Panc1 (cell line): Measurements from ENCODE around the gene CDH13. TPM values are rescaled to one million over a fixed set of nuclear protein-coding genes. Genes with fewer than 3 reads are reported as not detected.

Source experiments
- ATAC-seq: fragments of 200-7000 bp; cut with Tn5 transposase; 2 replicates; pipeline ENCODE4 v1.9.1; 2020; ENCODE audit warnings: mild to moderate bottlenecking, moderate library complexity
- BruUV-seq: library from RNA; stranded (reverse); fragments of 400-500 nt; replicated peaks from 2 replicates; lab custom pipeline; 2021; lab: Mats Ljungman, UMichigan
- CTCF ChIA-PET: fragments of 300-600 bp; sonication (Branson Sonifier 250); formaldehyde crosslinking; loops from one replicate; lab custom pipeline; 2022; ENCODE audit warnings: antibody characterized with exemption; lab: Charles Lee
- POLR2A ChIA-PET: fragments of 300-600 bp; sonication (Branson Sonifier 250); formaldehyde crosslinking; loops from one replicate; lab custom pipeline; 2022; ENCODE audit warnings: antibody characterized with exemption; lab: Charles Lee
- DNase-seq: peaks from one replicate; pipeline ENCODE4 v3.0.0-alpha.2; 2010; ENCODE audit warnings: low read depth, low spot score
- H3K27ac ChIP-seq: 2 replicates; pipeline ENCODE4 v1.5.1; 2011; ENCODE audit warnings: mild to moderate bottlenecking, low read length, inconsistent platforms
- H3K27me3 ChIP-seq: fragments of 200-500 bp; sonication (Bioruptor generic); 2 replicates; pipeline ENCODE4 v1.6.0; 2014; ENCODE audit warnings: low read length, inconsistent platforms; ENCODE audit not compliant: control insufficient read depth, insufficient read depth
- H3K36me3 ChIP-seq: fragments of 200-500 bp; sonication (Bioruptor generic); 2 replicates; pipeline ENCODE4 v1.5.1; 2014; ENCODE audit warnings: inconsistent platforms, mild to moderate bottlenecking, low read length, moderate library complexity; ENCODE audit not compliant: control insufficient read depth, insufficient read depth
- H3K4me1 ChIP-seq: 2 replicates; pipeline ENCODE4 v1.5.1; 2011; ENCODE audit warnings: inconsistent platforms, mild to moderate bottlenecking, low read length, moderate library complexity; ENCODE audit not compliant: control insufficient read depth, insufficient read depth
- H3K4me3 ChIP-seq, 2 experiments: 2 replicates each; pipeline ENCODE4 v1.5.1; 2011 to 2012; ENCODE audit warnings: low read depth in 2 of 2, low read length in 2 of 2, mild to moderate bottlenecking in 2 of 2, inconsistent platforms in 1 of 2, moderate library complexity in 1 of 2
- H3K9me3 ChIP-seq: fragments of 200-500 bp; sonication (Bioruptor generic); 2 replicates; pipeline ENCODE4 v1.5.1; 2014; ENCODE audit warnings: low read depth, mild to moderate bottlenecking, inconsistent platforms, low read length, moderate library complexity; ENCODE audit not compliant: control insufficient read depth, insufficient read depth
- POLR2AphosphoS5 ChIP-seq: IDR thresholded peaks from 2 replicates; pipeline ENCODE4 v1.6.1; 2012; ENCODE audit warnings: mild to moderate bottlenecking, low read depth, low read length, moderate library complexity
- SIN3A ChIP-seq: IDR thresholded peaks from 2 replicates; pipeline ENCODE4 v1.6.1; 2012; ENCODE audit warnings: low read depth, mild to moderate bottlenecking, low read length, moderate library complexity, borderline replicate concordance; ENCODE audit not compliant: insufficient read depth
- TCF7L2 ChIP-seq: IDR thresholded peaks from 2 replicates; pipeline ENCODE4 v1.6.1; 2011; ENCODE audit warnings: mild to moderate bottlenecking, low read depth, low read length, inconsistent platforms
- in situ Hi-C: cut with HindIII; loops from 2 replicates; pipeline ENCODE4 v1.10.0; 2016; ENCODE audit warnings: low sequenced_read_pairs, low pct_unique_long_range_greater_than_20kb
- intact Hi-C: fragments of 100-400 bp; cut with micrococcal nuclease; formaldehyde crosslinking; loops from one replicate; pipeline ENCODE4 v1.10.0; 2022; ENCODE audit not compliant: unreplicated experiment
- total RNA-seq: library from RNA; stranded (reverse); gene quantifications from one replicate; pipeline ENCODE4 v1.2.1, GENCODE V29; 2021; ENCODE audit not compliant: unreplicated experiment
- TF ChIP-seq, protein P1 (sequence below): fragments of 450-650 bp; IDR thresholded peaks from 2 replicates; pipeline ENCODE4 v1.5.1; 2017; ENCODE audit warnings: mild to moderate bottlenecking
- TF ChIP-seq, protein P2 (sequence below), 2 experiments: IDR thresholded peaks; 2 replicates each; pipeline ENCODE4 v1.6.1; 2011 to 2012; ENCODE audit warnings: low read depth in 2 of 2, control low read depth in 1 of 2, low read length in 1 of 2, mild to moderate bottlenecking in 1 of 2, moderate library complexity in 1 of 2; ENCODE audit not compliant: insufficient read depth in 1 of 2

Gene CDH13
- total RNA-seq, 1 experiment from 2014 or later = not detected

DNA sequence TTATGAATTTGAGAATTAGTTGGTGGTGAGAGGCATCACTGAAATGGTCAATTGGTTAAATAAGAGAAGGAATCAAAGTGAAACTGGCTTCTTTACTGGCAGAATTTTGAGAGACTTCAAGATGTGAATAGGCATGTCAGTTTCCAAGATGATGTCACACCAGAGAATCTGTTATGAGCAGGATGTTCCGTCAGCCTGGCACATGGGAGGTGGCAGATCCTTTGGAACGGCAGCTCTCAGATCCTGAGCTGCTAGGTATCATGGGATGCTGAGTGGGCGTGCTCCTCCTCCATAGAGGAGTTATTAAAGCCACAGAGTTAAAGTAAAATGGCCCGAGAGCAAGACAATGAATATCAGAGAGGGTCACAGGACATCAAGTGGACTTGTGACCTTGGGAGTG lies 736.8 kb downstream of the CDH13 start:
- CTCF ChIA-PET = no interaction called here
- intact Hi-C loops = no loop called here
- no peak for TF ChIP-seq POLR2AphosphoS5
- no peak for TF ChIP-seq SIN3A
- TF ChIP-seq, protein P1, sequence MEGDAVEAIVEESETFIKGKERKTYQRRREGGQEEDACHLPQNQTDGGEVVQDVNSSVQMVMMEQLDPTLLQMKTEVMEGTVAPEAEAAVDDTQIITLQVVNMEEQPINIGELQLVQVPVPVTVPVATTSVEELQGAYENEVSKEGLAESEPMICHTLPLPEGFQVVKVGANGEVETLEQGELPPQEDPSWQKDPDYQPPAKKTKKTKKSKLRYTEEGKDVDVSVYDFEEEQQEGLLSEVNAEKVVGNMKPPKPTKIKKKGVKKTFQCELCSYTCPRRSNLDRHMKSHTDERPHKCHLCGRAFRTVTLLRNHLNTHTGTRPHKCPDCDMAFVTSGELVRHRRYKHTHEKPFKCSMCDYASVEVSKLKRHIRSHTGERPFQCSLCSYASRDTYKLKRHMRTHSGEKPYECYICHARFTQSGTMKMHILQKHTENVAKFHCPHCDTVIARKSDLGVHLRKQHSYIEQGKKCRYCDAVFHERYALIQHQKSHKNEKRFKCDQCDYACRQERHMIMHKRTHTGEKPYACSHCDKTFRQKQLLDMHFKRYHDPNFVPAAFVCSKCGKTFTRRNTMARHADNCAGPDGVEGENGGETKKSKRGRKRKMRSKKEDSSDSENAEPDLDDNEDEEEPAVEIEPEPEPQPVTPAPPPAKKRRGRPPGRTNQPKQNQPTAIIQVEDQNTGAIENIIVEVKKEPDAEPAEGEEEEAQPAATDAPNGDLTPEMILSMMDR = no peak
- TF ChIP-seq, protein P2, sequence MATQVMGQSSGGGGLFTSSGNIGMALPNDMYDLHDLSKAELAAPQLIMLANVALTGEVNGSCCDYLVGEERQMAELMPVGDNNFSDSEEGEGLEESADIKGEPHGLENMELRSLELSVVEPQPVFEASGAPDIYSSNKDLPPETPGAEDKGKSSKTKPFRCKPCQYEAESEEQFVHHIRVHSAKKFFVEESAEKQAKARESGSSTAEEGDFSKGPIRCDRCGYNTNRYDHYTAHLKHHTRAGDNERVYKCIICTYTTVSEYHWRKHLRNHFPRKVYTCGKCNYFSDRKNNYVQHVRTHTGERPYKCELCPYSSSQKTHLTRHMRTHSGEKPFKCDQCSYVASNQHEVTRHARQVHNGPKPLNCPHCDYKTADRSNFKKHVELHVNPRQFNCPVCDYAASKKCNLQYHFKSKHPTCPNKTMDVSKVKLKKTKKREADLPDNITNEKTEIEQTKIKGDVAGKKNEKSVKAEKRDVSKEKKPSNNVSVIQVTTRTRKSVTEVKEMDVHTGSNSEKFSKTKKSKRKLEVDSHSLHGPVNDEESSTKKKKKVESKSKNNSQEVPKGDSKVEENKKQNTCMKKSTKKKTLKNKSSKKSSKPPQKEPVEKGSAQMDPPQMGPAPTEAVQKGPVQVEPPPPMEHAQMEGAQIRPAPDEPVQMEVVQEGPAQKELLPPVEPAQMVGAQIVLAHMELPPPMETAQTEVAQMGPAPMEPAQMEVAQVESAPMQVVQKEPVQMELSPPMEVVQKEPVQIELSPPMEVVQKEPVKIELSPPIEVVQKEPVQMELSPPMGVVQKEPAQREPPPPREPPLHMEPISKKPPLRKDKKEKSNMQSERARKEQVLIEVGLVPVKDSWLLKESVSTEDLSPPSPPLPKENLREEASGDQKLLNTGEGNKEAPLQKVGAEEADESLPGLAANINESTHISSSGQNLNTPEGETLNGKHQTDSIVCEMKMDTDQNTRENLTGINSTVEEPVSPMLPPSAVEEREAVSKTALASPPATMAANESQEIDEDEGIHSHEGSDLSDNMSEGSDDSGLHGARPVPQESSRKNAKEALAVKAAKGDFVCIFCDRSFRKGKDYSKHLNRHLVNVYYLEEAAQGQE (IDR thresholded peaks at IDR 0.05; ENCODE audit: insufficient read depth in 1 of 2, low read depth in 2 of 2, low read length in 1 of 2) = no peak
- no peak for TF ChIP-seq TCF7L2

DNA sequence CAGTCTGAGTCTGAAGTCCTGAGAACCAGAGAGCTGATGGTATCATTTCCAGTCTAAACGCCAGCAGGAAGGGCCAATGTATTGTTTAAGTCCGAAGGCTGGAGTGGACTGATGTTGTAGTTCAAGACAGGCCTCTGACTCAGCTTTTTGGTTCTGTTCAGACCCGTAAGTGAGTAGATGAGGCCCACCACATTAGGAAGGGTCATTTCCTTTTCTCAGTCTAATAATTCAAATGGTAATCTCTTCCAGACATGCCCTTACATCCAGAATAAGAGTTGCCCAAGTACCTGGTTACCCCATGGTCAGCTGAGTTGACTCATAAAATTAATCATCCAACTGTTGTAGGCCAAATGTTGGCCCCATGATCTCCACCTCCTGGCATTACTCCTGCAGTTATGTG lies 738.4 kb downstream of the CDH13 start:
- no peaks in the 10 kb centered on the region for H3K36me3 ChIP-seq
- CTCF ChIA-PET = no interaction called here
- POLR2A ChIA-PET = no interaction called here
- DNase-seq (no peak), ATAC-seq (no peak)
- no peaks in the 10 kb centered on the region for H3K4me1 ChIP-seq
- H3K27me3 ChIP-seq = no peaks in the 10 kb centered on the region
- H3K27ac ChIP-seq = no peak overlapping the region
- H3K4me3 ChIP-seq = no peak overlapping the region
- no TSS peak for BruUV-seq
- in situ Hi-C loops = no loop called here
- intact Hi-C loops = no loop called here
- TF ChIP-seq SIN3A (no peak), TCF7L2 (no peak), POLR2AphosphoS5 (no peak)
- TF ChIP-seq, protein P1 = no peak
- TF ChIP-seq, protein P2 (IDR thresholded peaks at IDR 0.05; ENCODE audit: insufficient read depth in 1 of 2, low read depth in 2 of 2, low read length in 1 of 2) = no peak
- H3K9me3 ChIP-seq = no peaks in the 10 kb centered on the region

More for the DNA sequence above, 736.8 kb downstream of the CDH13 start:
- H3K4me1 ChIP-seq = no peaks in the 10 kb centered on the region
- POLR2A ChIA-PET = no interaction called here
- in situ Hi-C loops = no loop called here
- H3K27me3 ChIP-seq = no peaks in the 10 kb centered on the region
- no peak overlapping the region for H3K27ac ChIP-seq
- no peak overlapping the region for H3K4me3 ChIP-seq
- no peaks in the 10 kb centered on the region for H3K36me3 ChIP-seq
- H3K9me3 ChIP-seq = no peaks in the 10 kb centered on the region
- DNase-seq (no peak), ATAC-seq (no peak)
- BruUV-seq = no TSS peak
